ENCODE data around the gene ERC2. TPM values are rescaled to one million over a fixed set of nuclear protein-coding genes. Genes with fewer than 3 reads are reported as not detected.
A peak's percentile ranks its signal among the peaks of the same experiment; 100 is the strongest.

ERC2 gene
- total RNA-seq, 1 experiment from 2014 or later = 0.77 TPM

DNA sequence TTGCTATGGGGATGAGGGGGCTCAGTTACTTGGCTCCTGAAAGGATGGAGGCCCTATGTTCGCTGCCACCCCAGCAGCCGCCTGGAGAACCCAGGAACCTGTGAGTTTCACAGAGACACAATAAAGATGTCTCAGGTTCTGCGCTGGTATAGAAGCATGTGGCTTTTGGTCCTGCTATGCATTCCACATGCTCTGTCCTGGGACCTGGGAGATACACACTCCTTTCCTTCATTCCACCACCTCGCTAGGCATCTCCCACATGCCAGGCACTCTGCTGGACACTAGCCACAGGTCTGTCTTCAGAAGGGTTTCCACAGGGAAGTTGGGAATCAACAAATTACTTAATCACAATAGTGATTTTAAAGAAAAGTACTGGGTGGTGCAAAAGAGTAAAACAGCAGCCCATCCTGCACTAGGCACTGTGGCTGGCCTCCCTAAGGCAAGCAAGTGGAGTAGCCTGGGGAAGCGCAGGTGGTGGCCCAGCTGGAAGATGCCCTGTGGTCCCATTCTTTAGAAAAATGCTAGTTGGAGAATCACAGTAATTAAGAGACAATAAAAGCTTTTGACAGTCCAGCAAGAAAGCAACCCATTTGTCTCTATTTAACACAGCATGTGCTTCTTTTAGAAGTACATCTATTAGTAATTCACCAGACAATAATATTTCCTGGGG lies 572.2 kb downstream of the ERC2 start:
- BruUV-seq (replicated peaks) = no TSS peak

DNA sequence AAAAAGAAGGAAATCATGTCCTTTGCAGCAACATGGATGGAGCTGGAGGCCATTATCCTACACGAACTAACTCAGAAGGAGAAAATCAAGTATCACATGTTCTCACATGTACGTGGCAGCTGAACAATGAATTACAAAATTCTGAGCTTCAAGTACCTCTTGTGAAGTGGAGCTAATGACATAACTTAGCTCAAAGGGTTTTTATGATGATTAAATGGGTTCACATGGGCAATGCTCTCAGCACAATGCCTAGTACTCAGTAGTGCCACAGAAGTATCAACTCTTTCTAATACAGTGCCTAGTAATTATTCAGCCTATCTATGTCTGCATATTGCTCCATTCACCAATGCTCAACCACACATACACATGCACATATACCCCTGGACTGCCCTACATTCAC lies 573.7 kb downstream of the ERC2 start:
- DNase-seq = no peak
- Histone ChIP-seq H2AFZ (ENCODE audit: low read length) (no peak overlapping the region), H3K9me2 (replicated peaks; ENCODE audit: low read length) (no peaks in the 10 kb centered on the region), H3K4me2 (ENCODE audit: low read length) (no peak overlapping the region), H3K36me3 (ENCODE audit: low read depth, low read length) (no peaks in the 10 kb centered on the region), H3K27me3 (ENCODE audit: low read length) (no peaks in the 10 kb centered on the region), H3K4me1 (ENCODE audit: insufficient read depth, low read length) (peaks cover 16% of the 10 kb centered on the region), H3K79me2 (ENCODE audit: low read length) (no peaks in the 10 kb centered on the region), H3K27ac (ENCODE audit: low read length) (no peak overlapping the region), H4K20me1 (ENCODE audit: low read length) (no peaks in the 10 kb centered on the region), H3K4me3 (ENCODE audit: low read length) (no peak overlapping the region), H3K9ac (ENCODE audit: low read length) (no peak overlapping the region), H3K9me3 (ENCODE audit: low read length) (no peaks in the 10 kb centered on the region), H3F3A (ENCODE audit: low read length, unreplicated experiment) (no peaks in the 10 kb centered on the region)
- no peak for ATAC-seq
- POLR2A ChIA-PET (ENCODE audit: unreplicated experiment) = interaction anchor here (0.6 kb wide), 1 partner anchor 316 kb away, joined by 4 read pairs; no protein-coding TSS in a partner anchor
- intact Hi-C loops (cut with micrococcal nuclease) = loop anchor here (5.0 to 10.0 kb wide), 4 partner anchors 97 to 1062 kb away; no protein-coding TSS in a partner anchor
- no TSS peak for BruUV-seq (replicated peaks)
- TF ChIP-seq EZH2 (IDR thresholded peaks at IDR 0.05; ENCODE audit: low read length, unreplicated experiment) (no peak), EZH2phosphoT487 (IDR thresholded peaks at IDR 0.05; ENCODE audit: borderline replicate concordance, low read length) (no peak)
- TF ChIP-seq, protein P1, sequence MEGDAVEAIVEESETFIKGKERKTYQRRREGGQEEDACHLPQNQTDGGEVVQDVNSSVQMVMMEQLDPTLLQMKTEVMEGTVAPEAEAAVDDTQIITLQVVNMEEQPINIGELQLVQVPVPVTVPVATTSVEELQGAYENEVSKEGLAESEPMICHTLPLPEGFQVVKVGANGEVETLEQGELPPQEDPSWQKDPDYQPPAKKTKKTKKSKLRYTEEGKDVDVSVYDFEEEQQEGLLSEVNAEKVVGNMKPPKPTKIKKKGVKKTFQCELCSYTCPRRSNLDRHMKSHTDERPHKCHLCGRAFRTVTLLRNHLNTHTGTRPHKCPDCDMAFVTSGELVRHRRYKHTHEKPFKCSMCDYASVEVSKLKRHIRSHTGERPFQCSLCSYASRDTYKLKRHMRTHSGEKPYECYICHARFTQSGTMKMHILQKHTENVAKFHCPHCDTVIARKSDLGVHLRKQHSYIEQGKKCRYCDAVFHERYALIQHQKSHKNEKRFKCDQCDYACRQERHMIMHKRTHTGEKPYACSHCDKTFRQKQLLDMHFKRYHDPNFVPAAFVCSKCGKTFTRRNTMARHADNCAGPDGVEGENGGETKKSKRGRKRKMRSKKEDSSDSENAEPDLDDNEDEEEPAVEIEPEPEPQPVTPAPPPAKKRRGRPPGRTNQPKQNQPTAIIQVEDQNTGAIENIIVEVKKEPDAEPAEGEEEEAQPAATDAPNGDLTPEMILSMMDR (conservative IDR thresholded peaks at IDR 0.05; ENCODE audit: low read depth, low read length) = no peak
- CTCF ChIA-PET = no interaction called here

More for the DNA sequence above, 572.2 kb downstream of the ERC2 start:
- H2AFZ ChIP-seq (ENCODE audit: low read length) = no peak overlapping the region
- H3K4me3 ChIP-seq (ENCODE audit: low read length) = no peak overlapping the region
- no peaks in the 10 kb centered on the region for H3F3A ChIP-seq (ENCODE audit: low read length, unreplicated experiment)
- CTCF ChIA-PET = no interaction called here
- peaks cover 16% of the 10 kb centered on the region for H3K4me1 ChIP-seq (ENCODE audit: insufficient read depth, low read length)
- H3K9me3 ChIP-seq (ENCODE audit: low read length) = no peaks in the 10 kb centered on the region
- no peak overlapping the region for H3K27ac ChIP-seq (ENCODE audit: low read length)
- POLR2A ChIA-PET (ENCODE audit: unreplicated experiment) = no interaction called here
- ATAC-seq (no peak), DNase-seq (no peak)
- H3K9ac ChIP-seq (ENCODE audit: low read length) = no peak overlapping the region
- no peaks in the 10 kb centered on the region for H3K9me2 ChIP-seq (replicated peaks; ENCODE audit: low read length)
- H3K79me2 ChIP-seq (ENCODE audit: low read length) = no peaks in the 10 kb centered on the region
- no peaks in the 10 kb centered on the region for H3K36me3 ChIP-seq (ENCODE audit: low read depth, low read length)
- no peaks in the 10 kb centered on the region for H3K27me3 ChIP-seq (ENCODE audit: low read length)
- TF ChIP-seq EZH2phosphoT487 (IDR thresholded peaks at IDR 0.05; ENCODE audit: borderline replicate concordance, low read length) (no peak), EZH2 (IDR thresholded peaks at IDR 0.05; ENCODE audit: low read length, unreplicated experiment) (no peak)
- TF ChIP-seq, protein P1 (conservative IDR thresholded peaks at IDR 0.05; ENCODE audit: low read depth, low read length) = no peak
- H4K20me1 ChIP-seq (ENCODE audit: low read length) = no peaks in the 10 kb centered on the region
- no peak overlapping the region for H3K4me2 ChIP-seq (ENCODE audit: low read length)
- intact Hi-C loops (cut with micrococcal nuclease) = loop anchor here (2.0 to 10.0 kb wide), 5 partner anchors 99 to 1064 kb away; no protein-coding TSS in a partner anchor

- Histone ChIP-seq H3K4me3 (ENCODE audit: low read length) (no peak overlapping the region), H3K79me2 (ENCODE audit: low read length) (no peaks in the 10 kb centered on the region), H3K4me2 (ENCODE audit: low read length) (peak overlapping the region; percentile 24), H3K36me3 (ENCODE audit: low read depth, low read length) (no peaks in the 10 kb centered on the region), H4K20me1 (ENCODE audit: low read length) (no peaks in the 10 kb centered on the region), H3F3A (ENCODE audit: low read length, unreplicated experiment) (no peaks in the 10 kb centered on the region), H3K9ac (ENCODE audit: low read length) (no peak overlapping the region), H3K9me2 (replicated peaks; ENCODE audit: low read length) (no peaks in the 10 kb centered on the region), H3K27me3 (ENCODE audit: low read length) (no peaks in the 10 kb centered on the region), H3K9me3 (ENCODE audit: low read length) (no peaks in the 10 kb centered on the region), H3K27ac (ENCODE audit: low read length) (no peak overlapping the region), H3K4me1 (ENCODE audit: insufficient read depth, low read length) (peaks cover 16% of the 10 kb centered on the region), H2AFZ (ENCODE audit: low read length) (no peak overlapping the region)
- ATAC-seq = peak; percentile 88
- ChIA-PET CTCF (no interaction called here), POLR2A (ENCODE audit: unreplicated experiment) (no interaction called here)
- TF ChIP-seq, protein P1 (conservative IDR thresholded peaks at IDR 0.05; ENCODE audit: low read depth, low read length) = no peak
- TF ChIP-seq EZH2phosphoT487 (IDR thresholded peaks at IDR 0.05; ENCODE audit: borderline replicate concordance, low read length) = no peak
- no peak for TF ChIP-seq EZH2 (IDR thresholded peaks at IDR 0.05; ENCODE audit: low read length, unreplicated experiment)
- intact Hi-C loops (cut with micrococcal nuclease) = loop anchor here (10.0 kb wide), 1 partner anchor 368 kb away; no protein-coding TSS in a partner anchor
- DNase-seq = peak; percentile 70
- no TSS peak for BruUV-seq (replicated peaks)
Observed at GRCh38 chr3:55893045-55893664, 575.1 kb downstream of the ERC2 start.

Data from PC-3 (cell line).